HCT116 (cell line): Measurements from ENCODE around the gene TDP1. TPM values are rescaled to one million over a fixed set of nuclear protein-coding genes. Genes with fewer than 3 reads are reported as not detected.

Experiments used
- ATAC-seq: fragments of 200-7000 bp; cut with Tn5 transposase; 2 replicates; pipeline ENCODE4 v1.9.1; 2020; ENCODE audit warnings: mild to moderate bottlenecking, moderate library complexity
- BruUV-seq: library from RNA; stranded (reverse); fragments of 400-500 nt; replicated peaks from 2 replicates; lab custom pipeline; 2021; lab: Mats Ljungman, UMichigan
- CTCF ChIA-PET: fragments of 300-600 bp; sonication (Branson Sonifier 250); formaldehyde crosslinking; loops from one replicate; lab custom pipeline; 2021; ENCODE audit warnings: antibody characterized with exemption; lab: Charles Lee
- POLR2A ChIA-PET: fragments of 300-600, 350-600 bp; sonication (Branson Sonifier 250); formaldehyde crosslinking; loops from one replicate; lab custom pipeline; 2021; ENCODE audit warnings: antibody characterized with exemption; lab: Charles Lee
- RAD21 ChIA-PET, 2 experiments: fragments of 300-600 bp; sonication (Branson Sonifier 250); formaldehyde crosslinking; loops; one replicate each; lab custom pipeline; 2023; ENCODE audit warnings: low total read pairs in 2 of 2; ENCODE audit not compliant: uncharacterized antibody in 2 of 2, unreplicated experiment in 2 of 2, low non-redundant PET in 1 of 2; lab: Charles Lee
- DNase-seq: peaks from one replicate; pipeline ENCODE4 v3.0.0-alpha.2; 2010; ENCODE audit warnings: low read depth, low spot score
- H2AFZ ChIP-seq: fragments of 200-600 bp; shearing (Covaris generic), sonication (generic); 2 replicates; pipeline ENCODE4 v1.6.1; 2017; ENCODE audit warnings: low read depth, mixed run types, mixed read lengths, antibody characterized with exemption, low read length; ENCODE audit not compliant: poor library complexity, severe bottlenecking
- H3K27ac ChIP-seq: 2 replicates; pipeline ENCODE4 v1.5.1; 2012; ENCODE audit warnings: low read depth, low read length
- H3K27me3 ChIP-seq: fragments of 200-600 bp; sonication (generic); 2 replicates; pipeline ENCODE4 v1.6.1; 2016; ENCODE audit warnings: mixed run types, low read length, mixed read lengths; ENCODE audit not compliant: insufficient read depth
- H3K36me3 ChIP-seq, 2 experiments: fragments of 200-500 bp in 1 of 2; fragments of 200-600 bp in 1 of 2; sonication (Bioruptor generic) in 1 of 2; sonication (generic) in 1 of 2; 2 replicates each; pipeline versions ENCODE4 v1.5.1 to v1.6.1; 2014 to 2016; ENCODE audit warnings: low read length in 2 of 2, inconsistent platforms in 1 of 2, mixed read lengths in 1 of 2, mixed run types in 1 of 2; ENCODE audit not compliant: insufficient read depth in 2 of 2, control insufficient read depth in 1 of 2
- H3K4me1 ChIP-seq, 2 experiments: fragments of 200-600 bp in 1 of 2; sonication (generic) in 1 of 2; 2 replicates each; pipeline versions ENCODE4 v1.5.1 to v1.6.1; 2012 to 2017; ENCODE audit warnings: low read length in 2 of 2, inconsistent platforms in 1 of 2, mild to moderate bottlenecking in 1 of 2, mixed read lengths in 1 of 2, mixed run types in 1 of 2, moderate library complexity in 1 of 2; ENCODE audit not compliant: insufficient read depth in 2 of 2, control insufficient read depth in 1 of 2
- H3K4me2 ChIP-seq: fragments of 200-600 bp; sonication (generic); 2 replicates; pipeline ENCODE4 v1.6.1; 2017; ENCODE audit warnings: mixed run types, low read length, mixed read lengths
- H3K4me3 ChIP-seq, 2 experiments: fragments of 200-600 bp in 1 of 2; sonication (generic) in 1 of 2; replicated peaks in 1 of 2; 2 replicates each; pipeline ENCODE4 v1.5.1; 2011 to 2016; ENCODE audit warnings: low read length in 2 of 2, control low read depth in 1 of 2, low read depth in 1 of 2, mild to moderate bottlenecking in 1 of 2, mixed read lengths in 1 of 2, mixed run types in 1 of 2
- H3K79me2 ChIP-seq: fragments of 200-600 bp; sonication (generic); 2 replicates; pipeline ENCODE4 v1.6.1; 2017; ENCODE audit warnings: mild to moderate bottlenecking, mixed run types, low read length, moderate library complexity, mixed read lengths; ENCODE audit not compliant: insufficient read depth
- H3K9ac ChIP-seq: fragments of 200-600 bp; sonication (generic); 2 replicates; pipeline ENCODE4 v1.6.1; 2016; ENCODE audit warnings: low read length, mixed read lengths
- H3K9me2 ChIP-seq: fragments of 200-600 bp; sonication (generic), shearing (Covaris generic); 2 replicates; pipeline ENCODE4 v1.6.1; 2017; ENCODE audit warnings: mixed run types, mild to moderate bottlenecking, moderate library complexity; ENCODE audit not compliant: insufficient read depth
- H3K9me3 ChIP-seq, 2 experiments: fragments of 200-500 bp in 1 of 2; fragments of 200-600 bp in 1 of 2; sonication (Bioruptor generic) in 1 of 2; sonication (generic) in 1 of 2; 2 replicates each; pipeline ENCODE4 v1.6.1; 2014 to 2017; ENCODE audit warnings: low read length in 2 of 2, mixed read lengths in 2 of 2, inconsistent platforms in 1 of 2, low read depth in 1 of 2, mild to moderate bottlenecking in 1 of 2, mixed run types in 1 of 2, moderate library complexity in 1 of 2; ENCODE audit not compliant: control insufficient read depth in 1 of 2, insufficient read depth in 1 of 2
- H4K20me1 ChIP-seq: fragments of 200-600 bp; sonication (generic), shearing (Covaris generic); 2 replicates; pipeline ENCODE4 v1.6.1; 2017; ENCODE audit warnings: mixed run types, mild to moderate bottlenecking, moderate library complexity; ENCODE audit not compliant: insufficient read depth
- ATF3 ChIP-seq: IDR thresholded peaks from 2 replicates; pipeline ENCODE4 v1.6.1; 2012
- CBX3 ChIP-seq: IDR thresholded peaks from 2 replicates; pipeline ENCODE4 v1.6.1; 2012; ENCODE audit warnings: low read depth
- CEBPB ChIP-seq: IDR thresholded peaks from 2 replicates; pipeline ENCODE4 v1.6.1; 2012; ENCODE audit warnings: low read depth
- CTCF ChIP-seq, 3 experiments: fragments of 200-600 bp in 1 of 3; sonication (generic) in 1 of 3; IDR thresholded peaks in 2 of 3; conservative IDR thresholded peaks in 1 of 3; 2 replicates each; pipeline ENCODE4 v1.5.1; 2012 to 2017; ENCODE audit warnings: low read depth in 2 of 3, low read length in 2 of 3, antibody characterized with exemption in 1 of 3, borderline replicate concordance in 1 of 3, control low read depth in 1 of 3, mild to moderate bottlenecking in 1 of 3, mixed read lengths in 1 of 3, mixed run types in 1 of 3, moderate library complexity in 1 of 3; ENCODE audit not compliant: insufficient read depth in 1 of 3
- EGR1 ChIP-seq: IDR thresholded peaks from 2 replicates; pipeline ENCODE4 v1.6.1; 2012; ENCODE audit warnings: low read depth
- EZH2 ChIP-seq: fragments of 200-600 bp; sonication (generic); IDR thresholded peaks from 2 replicates; pipeline ENCODE4 v1.6.1; 2017; ENCODE audit warnings: antibody characterized with exemption, mixed run types
- EZH2phosphoT487 ChIP-seq: fragments of 200-600 bp; IDR thresholded peaks from 2 replicates; pipeline ENCODE4 v1.6.1; 2018; ENCODE audit warnings: antibody characterized with exemption, borderline replicate concordance
- FOSL1 ChIP-seq: IDR thresholded peaks from 2 replicates; pipeline ENCODE4 v1.6.1; 2012; ENCODE audit warnings: low read depth
- JUND ChIP-seq: IDR thresholded peaks from 2 replicates; pipeline ENCODE4 v1.6.1; 2012
- MAX ChIP-seq: IDR thresholded peaks from 2 replicates; pipeline ENCODE4 v1.6.1; 2012
- POLR2AphosphoS5 ChIP-seq: IDR thresholded peaks from 2 replicates; pipeline ENCODE4 v1.6.1; 2011; ENCODE audit warnings: mild to moderate bottlenecking, low read depth, low read length, moderate library complexity
- RAD21 ChIP-seq: IDR thresholded peaks from 2 replicates; pipeline ENCODE4 v1.6.1; 2012; ENCODE audit warnings: low read depth, mild to moderate bottlenecking
- REST ChIP-seq: IDR thresholded peaks from 2 replicates; pipeline ENCODE4 v1.6.1; 2012; ENCODE audit warnings: low read depth
- SIN3A ChIP-seq: IDR thresholded peaks from 2 replicates; pipeline ENCODE4 v1.6.1; 2012; ENCODE audit warnings: low read depth
- SP1 ChIP-seq: IDR thresholded peaks from 2 replicates; pipeline ENCODE4 v1.6.1; 2012; ENCODE audit warnings: low read depth
- SRF ChIP-seq: IDR thresholded peaks from 2 replicates; pipeline ENCODE4 v1.6.1; 2012; ENCODE audit warnings: low read depth
- TCF7L2 ChIP-seq: IDR thresholded peaks from 2 replicates; pipeline ENCODE4 v1.7.0; 2011; ENCODE audit warnings: borderline replicate concordance, inconsistent platforms; ENCODE audit not compliant: insufficient read depth, insufficient read length; ENCODE audit errors: extremely low read depth
- ZBTB33 ChIP-seq: IDR thresholded peaks from 2 replicates; pipeline ENCODE4 v1.6.1; 2011; ENCODE audit warnings: mild to moderate bottlenecking, low read length, moderate library complexity; ENCODE audit not compliant: insufficient replicate concordance; ENCODE audit errors: extremely low read depth
- ZFX ChIP-seq: fragments of 450-650 bp; IDR thresholded peaks from 2 replicates; pipeline ENCODE4 v1.6.1; 2017
- ZNF274 ChIP-seq: fragments of 200-500 bp; sonication (Bioruptor generic); IDR thresholded peaks from 2 replicates; pipeline ENCODE4 v1.6.1; 2014; ENCODE audit warnings: mild to moderate bottlenecking, low read depth, low read length, inconsistent platforms
- intact Hi-C: fragments of 100-400 bp; cut with micrococcal nuclease; formaldehyde crosslinking; loops from 2 replicates; pipeline ENCODE4 v1.10.0; 2022
- total RNA-seq: library from RNA; stranded (reverse); gene quantifications from one replicate; pipeline ENCODE4 v1.2.1, GENCODE V29; 2021; ENCODE audit not compliant: unreplicated experiment

TDP1 gene
- total RNA-seq, 1 experiment from 2014 or later, result 37.1 TPM

GRCh38 chr14:89996963-89997362 is 41.2 kb downstream of the TDP1 start:
- no peak overlapping the region for H3K4me3 ChIP-seq
- H3K27ac ChIP-seq, result no peak overlapping the region
- no peaks in the 10 kb centered on the region for H3K9me3 ChIP-seq
- TF ChIP-seq CEBPB (no peak), SIN3A (no peak), FOSL1 (no peak), EZH2phosphoT487 (no peak), EZH2 (no peak), ZFX (no peak), ZNF274 (no peak), TCF7L2 (no peak), CBX3 (no peak), JUND (no peak), SRF (no peak), SP1 (no peak), REST (no peak), ZBTB33 (no peak), POLR2AphosphoS5 (no peak), EGR1 (no peak), MAX (no peak), RAD21 (no peak), ATF3 (no peak), CTCF (IDR thresholded peaks at IDR 0.05 in 2 of 3, conservative IDR thresholded peaks at IDR 0.05 in 1 of 3; ENCODE audit: borderline replicate concordance in 1 of 3, insufficient read depth in 1 of 3, low read depth in 2 of 3, low read length in 2 of 3) (no peak)
- ChIA-PET RAD21 (no interaction called here), POLR2A (no interaction called here), CTCF (no interaction called here)
- H3K4me1 ChIP-seq, result no peaks in the 10 kb centered on the region
- no peak for ATAC-seq
- no peaks in the 10 kb centered on the region for H3K79me2 ChIP-seq
- intact Hi-C loops, result no loop called here
- no peaks in the 10 kb centered on the region for H3K27me3 ChIP-seq
- no peak for DNase-seq
- H3K36me3 ChIP-seq, result peaks cover 11 to 19% of the 10 kb centered on the region in 2 experiments; a peak in 3 of 4 replicates
- no peaks in the 10 kb centered on the region for H4K20me1 ChIP-seq
- no peak overlapping the region for H3K4me2 ChIP-seq
- no TSS peak for BruUV-seq
- no peak overlapping the region for H2AFZ ChIP-seq
- no peaks in the 10 kb centered on the region for H3K9me2 ChIP-seq
- H3K9ac ChIP-seq, result no peak overlapping the region
